GM10266 (cell line): Measurements from ENCODE around the gene GSS.

Source experiments
- DNase-seq: peaks from one replicate; pipeline ENCODE4 v3.0.0; 2012; ENCODE audit errors: extremely low spot score
- TF ChIP-seq, protein P1 (sequence below): IDR thresholded peaks from 2 replicates; pipeline ENCODE4 v1.5.1; 2012; ENCODE audit warnings: mild to moderate bottlenecking, low read depth; ENCODE audit not compliant: control insufficient read depth, insufficient read depth; ENCODE audit errors: missing control alignments

The GSS gene

DNA sequence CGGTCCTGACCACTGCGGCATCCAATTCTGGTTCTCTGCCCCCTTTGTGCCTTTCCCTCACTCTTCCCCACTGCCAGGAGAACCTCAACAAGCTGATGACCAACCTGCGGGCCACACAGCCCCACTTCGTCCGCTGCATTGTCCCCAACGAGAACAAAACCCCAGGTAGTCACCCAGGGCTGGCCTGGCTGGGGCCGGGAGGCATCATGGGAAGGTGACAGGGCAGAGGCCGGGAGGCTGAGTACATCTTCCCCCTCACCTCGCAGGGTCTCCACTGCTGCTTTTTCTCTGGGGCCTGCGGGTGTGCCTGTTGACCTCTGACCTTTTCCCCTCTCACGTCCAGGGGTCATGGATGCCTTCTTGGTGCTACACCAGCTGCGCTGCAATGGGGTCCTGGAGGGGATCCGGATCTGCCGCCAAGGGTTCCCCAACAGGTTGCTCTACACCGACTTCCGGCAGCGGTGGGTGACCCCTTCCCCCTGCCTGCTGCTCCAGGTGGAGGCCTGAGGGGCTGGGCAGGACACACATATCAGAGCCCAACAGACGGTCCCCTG is 35.1 kb upstream of the GSS start:
- no peak for DNase-seq
- TF ChIP-seq, protein P1, sequence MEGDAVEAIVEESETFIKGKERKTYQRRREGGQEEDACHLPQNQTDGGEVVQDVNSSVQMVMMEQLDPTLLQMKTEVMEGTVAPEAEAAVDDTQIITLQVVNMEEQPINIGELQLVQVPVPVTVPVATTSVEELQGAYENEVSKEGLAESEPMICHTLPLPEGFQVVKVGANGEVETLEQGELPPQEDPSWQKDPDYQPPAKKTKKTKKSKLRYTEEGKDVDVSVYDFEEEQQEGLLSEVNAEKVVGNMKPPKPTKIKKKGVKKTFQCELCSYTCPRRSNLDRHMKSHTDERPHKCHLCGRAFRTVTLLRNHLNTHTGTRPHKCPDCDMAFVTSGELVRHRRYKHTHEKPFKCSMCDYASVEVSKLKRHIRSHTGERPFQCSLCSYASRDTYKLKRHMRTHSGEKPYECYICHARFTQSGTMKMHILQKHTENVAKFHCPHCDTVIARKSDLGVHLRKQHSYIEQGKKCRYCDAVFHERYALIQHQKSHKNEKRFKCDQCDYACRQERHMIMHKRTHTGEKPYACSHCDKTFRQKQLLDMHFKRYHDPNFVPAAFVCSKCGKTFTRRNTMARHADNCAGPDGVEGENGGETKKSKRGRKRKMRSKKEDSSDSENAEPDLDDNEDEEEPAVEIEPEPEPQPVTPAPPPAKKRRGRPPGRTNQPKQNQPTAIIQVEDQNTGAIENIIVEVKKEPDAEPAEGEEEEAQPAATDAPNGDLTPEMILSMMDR: no peak

DNA sequence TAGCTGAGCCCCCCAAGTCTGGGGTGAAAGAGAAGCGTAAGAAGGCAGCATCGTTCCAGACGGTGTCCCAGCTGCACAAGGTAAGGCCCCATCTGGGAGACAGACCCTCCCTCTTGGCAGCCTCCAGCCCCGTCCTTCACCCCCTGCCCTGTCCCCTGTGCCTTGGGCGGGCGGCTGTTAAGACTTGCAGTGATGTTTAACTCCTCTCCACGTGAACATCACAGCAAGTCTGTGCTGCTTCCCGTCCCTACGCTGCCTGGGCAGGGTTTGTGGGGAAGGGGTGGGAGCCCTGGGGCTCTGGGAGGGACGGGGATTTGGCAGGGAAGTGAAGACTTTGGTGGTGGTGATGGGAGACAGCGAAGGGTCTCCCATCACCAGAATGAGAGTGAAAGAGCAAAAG is 34.6 kb upstream of the GSS start:
- TF ChIP-seq, protein P1: no peak
- DNase-seq: no peak

DNA sequence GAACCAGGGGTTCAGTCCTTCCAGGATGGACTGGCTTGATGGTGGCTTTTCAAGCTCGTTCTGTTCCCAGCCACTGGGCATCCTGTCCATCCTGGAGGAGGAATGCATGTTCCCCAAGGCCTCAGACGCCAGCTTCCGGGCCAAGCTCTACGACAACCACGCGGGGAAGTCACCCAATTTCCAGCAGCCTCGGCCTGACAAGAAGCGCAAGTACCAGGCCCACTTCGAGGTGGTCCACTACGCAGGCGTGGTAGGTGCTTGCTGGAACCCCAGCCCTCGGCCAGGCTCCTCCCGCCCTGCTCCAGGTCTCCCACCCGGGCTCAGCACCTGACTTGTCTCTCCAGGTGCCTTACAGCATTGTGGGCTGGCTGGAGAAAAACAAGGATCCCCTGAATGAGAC is 34.1 kb upstream of the GSS start:
- no peak for DNase-seq
- TF ChIP-seq, protein P1: no peak

DNA sequence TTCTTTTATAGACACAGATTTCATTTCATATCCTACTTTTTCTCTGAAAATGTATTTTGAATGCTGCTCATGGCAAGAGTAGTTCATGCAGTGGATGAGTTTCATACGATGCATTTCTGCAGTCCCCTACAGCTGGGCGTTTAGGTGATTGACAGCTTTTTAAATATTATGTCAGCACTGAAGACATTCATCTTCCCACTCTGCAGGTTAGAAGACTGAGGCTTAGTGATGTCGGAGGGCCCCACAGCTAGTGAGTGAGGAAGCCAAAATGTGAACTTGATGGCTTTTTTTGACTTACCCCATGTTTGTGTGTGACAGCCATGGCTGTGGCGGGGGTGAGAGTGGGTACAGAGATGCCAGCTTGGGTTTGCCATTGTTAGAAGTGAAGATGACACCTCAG is 33.5 kb upstream of the GSS start:
- TF ChIP-seq, protein P1: no peak
- DNase-seq: no peak

GRCh38 chr20:34988191-34988540 is 32.6 kb upstream of the GSS start:
- no peak for DNase-seq
- TF ChIP-seq, protein P1: no peak

GRCh38 chr20:34987288-34988190 is 31.9 kb upstream of the GSS start:
- no peak for DNase-seq
- TF ChIP-seq, protein P1: no peak

DNA sequence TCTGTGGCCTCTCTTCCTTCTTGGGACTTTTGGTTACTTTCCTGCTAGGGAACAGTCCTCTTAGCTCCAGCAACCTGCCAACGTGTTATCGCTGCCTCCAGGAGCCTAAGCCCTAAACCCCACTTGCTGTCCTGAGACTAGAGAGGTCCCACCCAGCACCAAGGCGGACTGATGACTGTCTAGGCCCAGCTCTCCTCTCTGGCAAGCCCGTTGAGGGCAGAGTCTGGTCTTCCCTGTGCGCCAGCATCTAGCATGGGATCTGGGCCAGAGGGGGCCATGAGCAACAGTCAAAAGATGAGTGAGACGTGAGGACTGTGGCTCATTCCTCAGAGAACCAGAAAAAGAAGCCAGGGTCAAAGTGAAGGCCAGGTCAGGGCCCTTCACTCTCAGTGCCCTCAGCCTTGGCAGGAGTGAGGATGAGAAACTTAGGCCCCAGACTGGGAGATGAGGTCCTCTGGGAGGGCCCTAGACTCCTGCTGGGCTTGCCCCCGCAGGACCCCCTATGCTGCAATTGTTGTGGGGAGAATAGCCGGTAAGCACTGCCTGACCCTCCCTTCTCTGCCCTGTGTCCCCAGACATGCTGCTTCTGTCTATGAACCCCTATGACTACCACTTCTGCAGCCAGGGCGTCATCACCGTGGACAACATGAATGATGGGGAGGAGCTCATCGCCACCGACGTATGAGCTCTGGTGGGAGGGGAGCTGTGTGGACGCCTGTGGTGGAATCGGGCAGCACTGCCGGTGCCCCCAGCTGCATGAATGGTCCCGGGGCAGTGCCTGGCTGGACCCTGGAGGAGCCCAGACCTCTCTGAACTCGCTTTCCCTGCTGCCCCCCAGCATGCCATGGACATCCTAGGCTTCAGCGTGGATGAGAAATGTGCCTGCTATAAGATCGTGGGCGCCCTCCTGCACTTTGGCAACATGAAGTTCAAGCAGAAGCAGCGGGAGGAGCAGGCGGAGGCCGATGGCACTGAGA is 31.0 kb upstream of the GSS start:
- TF ChIP-seq, protein P1: no peak
- DNase-seq: no peak
